Calu3 (cell line): ENCODE measurements around the gene SH2D6. TPM values are rescaled to one million over a fixed set of nuclear protein-coding genes. Genes with fewer than 3 reads are reported as not detected.

ENCODE experiments used
- BruUV-seq: library from RNA; stranded (reverse); fragments of 400-500 nt; replicated peaks from 2 replicates; lab custom pipeline; 2021; lab: Mats Ljungman, UMichigan
- CTCF ChIA-PET: fragments of 300-600 bp; sonication (Branson Sonifier 250); formaldehyde crosslinking; loops from one replicate; lab custom pipeline; 2022; ENCODE audit warnings: antibody characterized with exemption; lab: Charles Lee
- DNase-seq: peaks from one replicate; pipeline ENCODE4 v3.0.0; 2022
- H3K27ac Mint-ChIP-seq: one replicate; pipeline ENCODE4 v1.8.0; 2022; ENCODE audit warnings: mixed read lengths; ENCODE audit not compliant: unreplicated experiment
- H3K27me3 Mint-ChIP-seq: one replicate; pipeline ENCODE4 v1.8.0; 2022; ENCODE audit warnings: mixed read lengths; ENCODE audit not compliant: unreplicated experiment
- H3K36me3 Mint-ChIP-seq: one replicate; pipeline ENCODE4 v1.8.0; 2022; ENCODE audit warnings: mild to moderate bottlenecking, moderate library complexity, mixed read lengths; ENCODE audit not compliant: insufficient read depth, unreplicated experiment
- H3K4me1 Mint-ChIP-seq: one replicate; pipeline ENCODE4 v1.8.0; 2022; ENCODE audit warnings: mild to moderate bottlenecking, low read depth, mixed read lengths; ENCODE audit not compliant: unreplicated experiment
- H3K4me3 Mint-ChIP-seq: one replicate; pipeline ENCODE4 v1.8.0; 2022; ENCODE audit warnings: mild to moderate bottlenecking, low read depth, moderate library complexity, mixed read lengths; ENCODE audit not compliant: unreplicated experiment
- H3K9me3 Mint-ChIP-seq: one replicate; pipeline ENCODE4 v1.8.0; 2022; ENCODE audit warnings: low read depth, mixed read lengths; ENCODE audit not compliant: unreplicated experiment
- CTCF ChIP-seq: fragments of 200-600 bp; IDR thresholded peaks from one replicate; pipeline ENCODE4 v1.8.0; 2022; ENCODE audit warnings: antibody characterized with exemption; ENCODE audit not compliant: unreplicated experiment
- intact Hi-C: fragments of 100-400 bp; cut with micrococcal nuclease; formaldehyde crosslinking; loops from one replicate; pipeline ENCODE4 v1.10.0; 2022; ENCODE audit not compliant: unreplicated experiment
- total RNA-seq: library from RNA; stranded (reverse); gene quantifications from 2 replicates; pipeline ENCODE4 v1.2.3, GENCODE V29; 2022

SH2D6 gene
- total RNA-seq, 1 experiment from 2014 or later: 1.8 TPM

DNA sequence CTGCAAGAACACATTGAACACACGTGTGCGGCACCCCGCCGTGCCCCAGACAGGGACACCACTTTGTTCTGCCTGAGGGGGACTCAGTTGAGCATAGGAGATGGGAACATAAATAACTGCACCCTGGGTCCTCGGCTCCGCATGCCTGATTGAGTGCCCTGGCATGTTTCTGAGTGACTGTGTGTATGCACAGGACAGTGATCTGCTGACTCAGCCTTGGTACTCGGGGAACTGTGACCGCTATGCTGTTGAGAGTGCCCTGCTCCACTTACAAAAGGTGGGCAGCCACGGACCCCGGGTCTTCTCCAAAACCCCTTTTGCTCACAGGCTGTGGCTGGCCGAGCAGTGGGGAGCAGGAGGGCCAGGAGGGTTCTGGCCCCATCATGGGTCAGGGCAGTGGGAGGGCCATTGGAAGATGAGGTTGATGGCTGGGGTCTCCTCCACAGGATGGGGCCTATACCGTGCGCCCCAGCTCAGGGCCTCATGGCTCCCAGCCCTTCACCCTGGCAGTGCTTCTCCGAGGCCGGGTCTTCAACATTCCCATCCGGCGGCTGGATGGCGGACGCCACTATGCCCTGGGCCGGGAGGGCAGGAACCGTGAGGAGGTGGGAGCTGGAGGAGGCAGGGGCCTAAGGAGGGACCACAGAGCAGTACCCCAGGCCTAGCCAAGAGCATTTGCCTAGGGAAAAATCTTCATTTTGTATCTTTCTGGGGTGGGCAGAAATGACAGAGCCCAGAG is 16.9 kb downstream of the SH2D6 start:
- no peak for TF ChIP-seq CTCF
- no peaks in the 10 kb centered on the region for H3K9me3 Mint-ChIP-seq
- peaks cover 21% of the 10 kb centered on the region for H3K36me3 Mint-ChIP-seq
- no peak for DNase-seq
- H3K4me3 Mint-ChIP-seq: no peak overlapping the region
- H3K4me1 Mint-ChIP-seq: peaks cover 28% of the 10 kb centered on the region
- H3K27me3 Mint-ChIP-seq: no peaks in the 10 kb centered on the region
- CTCF ChIA-PET: no interaction called here
- H3K27ac Mint-ChIP-seq: no peak overlapping the region
- intact Hi-C loops: loop anchor here (5.0 kb wide), 1 partner anchor 102 kb away; the partner anchor contains the start of gene MAT2A
- no TSS peak for BruUV-seq

GRCh38 chr2:85435981-85436835 is 17.7 kb downstream of the SH2D6 start:
- intact Hi-C loops: loop anchor here (5.0 kb wide), 1 partner anchor 101 kb away; the partner anchor contains the start of gene MAT2A
- BruUV-seq: no TSS peak
- Mint-ChIP-seq H3K27ac (no peak overlapping the region), H3K4me1 (peaks cover 28% of the 10 kb centered on the region), H3K9me3 (no peaks in the 10 kb centered on the region), H3K36me3 (peaks cover 21% of the 10 kb centered on the region), H3K4me3 (no peak overlapping the region), H3K27me3 (no peaks in the 10 kb centered on the region)
- CTCF ChIA-PET: no interaction called here
- no peak for DNase-seq
- no peak for TF ChIP-seq CTCF

GRCh38 chr2:85436836-85437487 is 18.4 kb downstream of the SH2D6 start:
- H3K27ac Mint-ChIP-seq: peak overlapping the region; percentile 87
- H3K4me1 Mint-ChIP-seq: peaks cover 28% of the 10 kb centered on the region
- CTCF ChIA-PET: interaction anchor here (0.7 to 0.9 kb wide), 3 partner anchors 68 to 102 kb away, joined by 3 to 8 read pairs (median 5); partner anchors contain the start of gene MAT2A
- no peaks in the 10 kb centered on the region for H3K27me3 Mint-ChIP-seq
- H3K9me3 Mint-ChIP-seq: no peaks in the 10 kb centered on the region
- H3K4me3 Mint-ChIP-seq: peak overlapping the region; percentile 62
- DNase-seq: no peak
- no TSS peak for BruUV-seq
- TF ChIP-seq CTCF: no peak
- H3K36me3 Mint-ChIP-seq: peaks cover 21% of the 10 kb centered on the region
- intact Hi-C loops: loop anchor here (5.0 kb wide), 1 partner anchor 100 kb away; the partner anchor contains the start of gene MAT2A
